ENCODE results near the gene ZIK1.

The ZIK1 gene

DNA sequence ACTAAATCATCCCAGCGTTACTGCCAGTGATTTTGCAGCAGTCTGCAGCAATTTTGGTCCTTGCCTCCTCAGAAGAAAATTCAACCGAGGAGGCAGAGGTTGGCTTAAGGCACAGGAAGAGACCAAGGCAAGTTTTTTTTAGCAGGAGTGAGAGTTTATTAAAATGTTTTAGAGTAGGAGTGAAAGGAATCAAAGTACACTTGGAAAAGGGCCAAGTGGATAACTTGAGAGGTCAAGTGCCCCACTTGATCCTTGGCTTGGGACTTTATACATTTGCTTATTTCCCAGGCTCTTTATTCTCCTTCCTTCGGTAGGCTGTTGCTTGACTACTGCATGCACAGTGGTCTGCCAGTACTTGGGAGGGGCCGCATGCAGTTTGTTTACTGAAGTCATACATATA is 27.2 kb downstream of the ZIK1 start:
- no peak for DNase-seq (ENCODE audit: low read depth)

DNA sequence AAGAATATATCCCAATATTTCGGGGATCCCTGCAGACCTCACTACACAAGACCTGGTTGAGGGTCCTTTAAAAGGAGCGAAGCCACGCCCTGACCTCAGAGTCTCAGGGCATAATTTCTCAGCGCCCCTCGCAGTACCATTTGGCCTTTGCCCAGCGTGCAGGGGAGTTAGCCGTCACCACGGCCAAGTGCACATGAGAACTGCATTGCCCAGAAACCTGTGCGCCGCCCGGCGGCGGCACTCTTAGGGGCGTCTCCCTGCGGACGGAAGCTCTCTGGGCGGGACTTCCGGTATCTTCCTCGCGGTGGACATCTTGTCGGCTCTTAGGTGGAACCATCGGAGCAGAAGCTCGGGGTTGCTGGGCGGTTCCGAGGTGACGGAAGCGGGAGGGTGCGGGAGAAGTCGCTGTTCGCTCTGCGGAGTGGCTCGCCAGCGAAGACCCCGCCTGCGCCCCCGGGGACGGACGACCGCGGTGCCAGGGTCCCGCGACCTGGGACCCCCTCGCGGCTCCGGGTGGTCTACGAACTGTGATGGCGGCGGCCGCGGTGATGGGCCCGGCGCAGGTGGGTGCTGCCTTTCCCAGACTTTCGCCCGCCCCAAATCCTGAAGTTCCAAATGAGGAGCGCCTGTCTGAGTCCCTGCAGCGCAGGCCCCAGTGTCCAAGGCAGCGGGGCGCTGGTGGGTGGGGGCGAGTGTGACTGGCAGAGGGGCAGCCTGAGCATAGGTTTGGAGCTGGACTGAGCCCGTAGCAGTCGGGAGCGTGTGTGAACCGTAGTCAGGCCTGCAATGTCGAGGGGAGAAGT is 30.2 kb downstream of the ZIK1 start, which contains the start of gene ZNF134:
Gene ZNF134, plus strand, starts transcription at position 302 of the 803 bp plus-strand sequence. CDS start 5,227 bp downstream, outside the sequence.
- peak; percentile 69 for DNase-seq (ENCODE audit: low read depth)

DNA sequence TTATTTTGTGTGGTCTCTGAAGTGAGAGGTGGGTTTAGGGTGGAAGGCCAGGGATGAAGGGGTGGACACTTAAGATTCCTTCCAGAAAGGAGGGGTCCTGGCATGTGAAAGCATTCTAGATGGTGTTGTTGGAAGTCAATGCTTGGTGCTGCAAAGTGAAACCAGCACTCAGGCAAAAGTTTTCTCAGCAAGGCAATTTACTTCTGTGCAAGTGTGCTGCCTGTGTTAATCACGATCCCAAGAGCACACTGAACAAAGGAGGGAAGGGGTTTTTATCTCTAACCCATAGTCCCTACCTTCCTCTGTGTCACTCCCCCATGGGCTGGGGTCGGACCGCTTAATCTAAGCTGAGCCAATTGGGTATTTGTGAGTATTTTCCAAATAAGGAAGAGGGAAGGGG is 31.4 kb downstream of the ZIK1 start:
- no peak for DNase-seq (ENCODE audit: low read depth)

DNA sequence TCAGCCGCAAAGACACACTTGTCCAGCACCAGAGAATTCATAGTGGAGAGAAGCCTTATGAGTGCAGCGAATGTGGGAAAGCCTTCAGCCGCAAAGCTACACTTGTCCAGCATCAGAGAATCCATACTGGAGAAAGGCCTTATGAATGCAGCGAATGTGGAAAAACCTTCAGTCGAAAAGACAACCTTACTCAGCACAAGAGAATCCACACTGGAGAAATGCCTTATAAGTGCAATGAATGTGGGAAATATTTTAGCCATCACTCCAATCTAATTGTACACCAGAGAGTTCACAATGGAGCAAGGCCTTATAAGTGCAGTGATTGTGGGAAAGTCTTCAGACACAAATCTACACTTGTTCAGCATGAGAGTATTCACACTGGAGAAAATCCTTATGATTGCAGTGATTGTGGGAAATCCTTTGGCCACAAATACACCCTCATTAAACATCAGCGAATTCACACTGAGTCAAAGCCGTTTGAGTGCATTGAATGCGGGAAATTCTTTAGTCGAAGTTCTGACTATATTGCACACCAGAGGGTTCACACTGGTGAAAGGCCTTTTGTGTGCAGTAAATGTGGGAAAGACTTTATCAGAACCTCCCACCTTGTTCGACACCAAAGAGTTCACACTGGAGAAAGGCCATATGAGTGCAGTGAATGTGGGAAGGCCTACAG is 36.9 kb downstream of the ZIK1 start:
- no peak for DNase-seq (ENCODE audit: low read depth)

DNA sequence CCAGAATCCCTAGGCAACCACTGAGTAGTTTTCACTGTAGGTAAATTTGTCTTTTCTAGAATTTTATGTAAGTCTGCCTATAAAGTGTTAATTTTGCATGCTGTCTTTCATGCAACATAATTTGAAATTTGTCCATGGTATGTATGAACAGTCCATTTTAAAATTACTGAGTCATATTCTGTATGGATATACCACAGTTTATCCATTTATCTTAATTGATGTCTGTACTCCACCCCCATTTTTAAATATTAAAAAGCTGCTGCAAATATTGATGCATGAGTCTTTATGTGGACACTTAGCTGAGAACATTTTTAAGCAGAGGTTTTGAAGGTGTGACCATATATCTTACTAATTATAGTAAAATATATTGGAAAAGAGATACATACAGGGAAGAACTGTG is 39.1 kb downstream of the ZIK1 start:
- DNase-seq (ENCODE audit: low read depth), result no peak

DNA sequence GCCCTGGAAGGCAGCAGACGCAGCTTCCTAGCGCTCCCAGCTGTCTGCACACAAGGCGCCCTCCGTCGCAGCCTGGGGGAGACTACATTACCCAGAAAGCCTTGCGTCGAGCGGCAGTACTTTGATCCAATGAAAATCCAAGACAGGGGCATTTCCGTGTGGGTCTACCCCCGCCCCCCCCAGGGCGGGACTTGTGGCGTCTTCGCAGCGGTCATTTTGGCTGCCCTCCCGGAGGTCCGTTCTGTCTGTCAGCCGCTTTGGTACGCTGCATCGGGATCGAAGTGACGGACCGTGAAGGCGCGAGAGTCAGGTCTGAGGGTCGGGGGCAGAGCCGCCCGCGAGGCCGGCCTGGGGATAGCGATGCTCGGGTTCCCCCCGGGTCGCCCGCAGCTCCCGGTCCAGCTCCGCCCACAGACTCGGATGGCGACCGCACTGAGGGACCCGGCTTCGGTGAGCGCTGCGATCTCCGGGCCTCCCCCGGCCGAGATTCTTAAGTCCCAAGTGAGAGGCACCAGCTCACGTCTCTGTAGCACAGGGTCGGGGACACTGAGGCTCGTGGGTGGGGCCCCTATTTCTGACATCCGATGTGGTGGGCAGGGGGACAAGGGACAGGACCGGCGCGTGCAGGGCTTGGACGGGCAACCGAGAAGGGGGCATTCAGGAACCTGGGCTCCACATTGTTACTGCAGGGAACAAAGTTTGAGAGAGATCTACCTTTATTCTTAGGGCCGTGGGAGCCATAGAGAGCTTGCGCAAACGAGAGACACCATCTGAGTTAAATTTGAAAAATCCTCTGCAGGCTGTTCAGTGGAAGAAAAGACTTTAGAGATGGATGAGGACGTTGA is 49.3 kb downstream of the ZIK1 start, which contains the start of gene ZNF211:
Gene ZNF211, plus strand, starts transcription at position 182 of the 845 bp plus-strand sequence. Its CDS starts 179 bp downstream, at position 361.
- DNase-seq (ENCODE audit: low read depth), result peak; percentile 55

DNA sequence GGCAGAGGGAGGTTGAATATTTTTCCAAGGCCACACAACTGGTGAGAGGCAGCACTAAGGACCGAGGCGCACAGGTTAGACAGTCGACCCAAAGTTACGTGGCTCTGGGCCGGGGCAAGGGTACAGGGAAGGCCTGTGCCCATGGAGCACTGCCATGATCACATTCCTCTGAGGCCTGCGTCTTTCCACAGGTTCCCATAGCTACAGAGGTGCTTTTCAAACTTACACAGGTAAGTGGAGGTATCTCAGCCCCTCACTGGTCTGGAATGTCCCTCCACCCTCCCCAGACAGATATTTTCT is 49.8 kb downstream of the ZIK1 start:
- DNase-seq (ENCODE audit: low read depth), result no peak

DNA sequence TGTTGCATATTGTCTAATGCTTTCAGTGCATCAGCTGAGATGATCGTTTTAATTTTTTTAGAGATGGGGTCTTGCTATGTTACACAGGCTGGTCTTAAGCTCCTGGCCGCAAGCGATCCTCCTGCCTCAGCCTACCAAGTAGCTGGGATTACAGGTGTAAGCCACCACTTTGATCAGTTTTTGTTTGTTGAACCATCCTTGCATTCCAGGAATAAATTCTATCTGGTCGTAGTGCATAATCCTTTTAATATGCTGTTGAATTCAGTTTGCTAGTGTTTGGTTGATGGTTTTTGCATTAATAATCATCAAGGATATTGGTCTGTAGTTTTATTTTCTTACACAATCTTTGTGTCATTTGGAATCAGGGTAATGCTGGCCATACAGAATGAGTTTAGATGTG is 53.4 kb downstream of the ZIK1 start:
- DNase-seq (ENCODE audit: low read depth), result no peak

DNA sequence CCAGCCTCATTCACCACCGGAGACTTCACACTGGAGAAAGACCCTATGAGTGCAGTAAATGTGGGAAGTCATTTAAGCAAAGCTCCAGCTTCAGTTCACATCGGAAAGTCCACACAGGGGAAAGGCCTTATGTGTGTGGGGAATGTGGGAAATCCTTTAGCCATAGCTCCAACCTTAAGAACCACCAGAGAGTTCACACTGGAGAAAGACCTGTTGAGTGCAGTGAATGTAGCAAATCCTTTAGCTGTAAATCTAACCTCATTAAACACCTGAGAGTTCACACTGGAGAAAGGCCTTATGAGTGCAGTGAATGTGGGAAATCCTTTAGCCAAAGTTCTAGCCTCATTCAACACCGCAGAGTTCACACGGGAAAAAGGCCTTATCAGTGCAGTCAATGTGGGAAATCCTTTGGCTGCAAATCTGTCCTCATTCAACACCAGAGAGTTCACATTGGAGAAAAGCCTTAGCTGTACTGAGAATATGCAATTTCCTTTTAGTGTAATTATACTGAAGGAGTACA is 57.8 kb downstream of the ZIK1 start:
- DNase-seq (ENCODE audit: low read depth), result no peak

DNA sequence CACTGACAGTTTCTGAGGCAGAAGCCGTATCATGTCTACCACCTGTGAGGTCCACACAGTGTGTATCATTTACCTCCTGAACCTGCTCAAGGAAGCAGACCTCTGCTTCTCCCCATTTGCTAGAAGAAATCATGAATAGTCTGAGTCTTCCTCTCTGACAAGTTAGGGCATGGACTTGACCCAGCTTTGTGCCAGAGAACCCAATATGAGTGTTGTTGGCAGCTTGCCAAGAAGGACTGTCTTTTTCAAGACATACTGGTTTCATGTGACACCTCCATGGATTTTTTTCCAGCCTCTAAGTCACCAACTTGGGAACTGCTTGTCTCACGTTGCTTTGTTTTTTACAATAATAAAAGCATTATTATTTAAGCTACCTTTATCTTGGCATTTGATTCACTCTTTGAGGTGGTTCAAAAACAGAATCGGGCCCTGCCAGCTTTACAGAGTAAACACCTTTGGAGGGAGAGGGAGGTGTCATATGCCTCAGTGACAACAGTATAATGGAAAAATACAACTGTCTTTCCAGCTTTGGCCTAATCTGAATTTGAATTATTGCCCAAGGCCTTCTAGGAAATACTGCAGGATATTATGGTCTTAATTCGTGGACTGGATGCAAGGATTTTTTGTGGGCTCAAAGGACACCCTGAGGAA is 58.6 kb downstream of the ZIK1 start:
- DNase-seq (ENCODE audit: low read depth), result no peak
